Spleen (tissue), 7 donors: Measurements from ENCODE around the gene MAN1C1.

Experiments used
- POLR2A ChIP-seq, 3 donors: fragments of 450-650 bp; IDR thresholded peaks; one replicate each; pipeline ENCODE4 v1.5.1; 2017; ENCODE audit warnings: antibody characterized with exemption in 3 of 3, mild to moderate bottlenecking in 1 of 3
- POLR2AphosphoS5 ChIP-seq, 3 donors: sonication (generic); formaldehyde crosslinking; IDR thresholded peaks; one replicate each; pipeline ENCODE4 v1.5.1; 2017; ENCODE audit warnings: antibody characterized with exemption in 3 of 3
- TF ChIP-seq, protein P1 (sequence below), 11 experiments: fragments of 200-600 bp in 7 of 11; fragments of 450-650 bp in 4 of 11; sonication (generic) in 4 of 11; IDR thresholded peaks in 8 of 11; conservative IDR thresholded peaks in 3 of 11; 1 replicate in 7 of 11; 2 replicates in 4 of 11; pipeline versions ENCODE4 v1.4.0 to v1.8.0; 2016 to 2021; ENCODE audit warnings: antibody characterized with exemption in 11 of 11, inconsistent platforms in 4 of 11, mild to moderate bottlenecking in 1 of 11
- donor health status: DM: no; HTN: no; CAD: no; lungs with moderate emphysema.
- donor health status: DM: no; HTN: no; CAD: no.
- donor health status: DM: no; HTN: no; CAD: no.

DNA sequence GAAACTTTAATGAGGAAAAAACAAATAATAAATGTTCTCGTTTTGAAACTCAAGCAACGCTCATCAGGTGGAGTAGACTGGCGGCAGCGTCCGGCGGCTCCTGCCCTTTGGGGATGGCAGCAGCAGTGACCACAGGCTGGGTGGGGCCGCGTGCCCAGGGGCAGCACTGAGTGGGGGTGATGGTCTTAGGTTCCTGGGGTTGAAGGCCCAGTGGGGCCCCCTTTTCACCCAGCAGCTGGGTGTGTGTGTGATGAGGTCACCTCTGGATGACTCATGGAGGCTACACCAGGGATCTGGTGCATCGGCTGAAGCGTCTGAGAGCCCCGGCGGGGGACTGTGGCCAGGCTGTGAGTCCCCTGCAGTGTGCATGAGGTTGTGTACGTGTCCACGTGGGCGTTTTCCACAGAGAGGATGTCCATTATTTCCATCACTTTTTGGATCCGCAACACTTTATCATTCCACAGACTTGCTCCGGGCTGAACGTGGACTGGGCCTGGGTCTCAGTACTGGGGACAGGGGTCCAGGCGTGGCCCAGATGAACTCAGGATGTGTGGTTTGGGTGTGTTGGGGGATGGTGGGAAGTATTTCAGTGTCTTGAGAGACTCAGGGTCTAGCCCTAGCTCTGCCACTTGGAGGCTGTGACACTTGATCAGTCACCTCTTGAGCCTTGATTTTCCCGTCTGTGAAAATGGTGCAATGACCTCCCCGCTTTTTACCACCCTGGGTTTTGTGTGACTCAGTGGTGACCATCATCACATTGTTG lies 47.6 kb upstream of the MAN1C1 start:
- TF ChIP-seq POLR2A (IDR thresholded peaks at IDR 0.05) (no peak), POLR2AphosphoS5 (IDR thresholded peaks at IDR 0.05) (peak in 1 of 3 donors; percentile 60)
- TF ChIP-seq, protein P1, sequence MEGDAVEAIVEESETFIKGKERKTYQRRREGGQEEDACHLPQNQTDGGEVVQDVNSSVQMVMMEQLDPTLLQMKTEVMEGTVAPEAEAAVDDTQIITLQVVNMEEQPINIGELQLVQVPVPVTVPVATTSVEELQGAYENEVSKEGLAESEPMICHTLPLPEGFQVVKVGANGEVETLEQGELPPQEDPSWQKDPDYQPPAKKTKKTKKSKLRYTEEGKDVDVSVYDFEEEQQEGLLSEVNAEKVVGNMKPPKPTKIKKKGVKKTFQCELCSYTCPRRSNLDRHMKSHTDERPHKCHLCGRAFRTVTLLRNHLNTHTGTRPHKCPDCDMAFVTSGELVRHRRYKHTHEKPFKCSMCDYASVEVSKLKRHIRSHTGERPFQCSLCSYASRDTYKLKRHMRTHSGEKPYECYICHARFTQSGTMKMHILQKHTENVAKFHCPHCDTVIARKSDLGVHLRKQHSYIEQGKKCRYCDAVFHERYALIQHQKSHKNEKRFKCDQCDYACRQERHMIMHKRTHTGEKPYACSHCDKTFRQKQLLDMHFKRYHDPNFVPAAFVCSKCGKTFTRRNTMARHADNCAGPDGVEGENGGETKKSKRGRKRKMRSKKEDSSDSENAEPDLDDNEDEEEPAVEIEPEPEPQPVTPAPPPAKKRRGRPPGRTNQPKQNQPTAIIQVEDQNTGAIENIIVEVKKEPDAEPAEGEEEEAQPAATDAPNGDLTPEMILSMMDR (IDR thresholded peaks at IDR 0.05 in 8 of 11, conservative IDR thresholded peaks at IDR 0.05 in 3 of 11), result no peak
